ENCODE results near the gene SHISA7. TPM values are rescaled to one million over a fixed set of nuclear protein-coding genes. Genes with fewer than 3 reads are reported as not detected.
A peak's percentile ranks its signal among the peaks of the same experiment; 100 is the strongest.

The SHISA7 gene
- total RNA-seq, 1 donor from 2014 or later, result 0.21 TPM

DNA sequence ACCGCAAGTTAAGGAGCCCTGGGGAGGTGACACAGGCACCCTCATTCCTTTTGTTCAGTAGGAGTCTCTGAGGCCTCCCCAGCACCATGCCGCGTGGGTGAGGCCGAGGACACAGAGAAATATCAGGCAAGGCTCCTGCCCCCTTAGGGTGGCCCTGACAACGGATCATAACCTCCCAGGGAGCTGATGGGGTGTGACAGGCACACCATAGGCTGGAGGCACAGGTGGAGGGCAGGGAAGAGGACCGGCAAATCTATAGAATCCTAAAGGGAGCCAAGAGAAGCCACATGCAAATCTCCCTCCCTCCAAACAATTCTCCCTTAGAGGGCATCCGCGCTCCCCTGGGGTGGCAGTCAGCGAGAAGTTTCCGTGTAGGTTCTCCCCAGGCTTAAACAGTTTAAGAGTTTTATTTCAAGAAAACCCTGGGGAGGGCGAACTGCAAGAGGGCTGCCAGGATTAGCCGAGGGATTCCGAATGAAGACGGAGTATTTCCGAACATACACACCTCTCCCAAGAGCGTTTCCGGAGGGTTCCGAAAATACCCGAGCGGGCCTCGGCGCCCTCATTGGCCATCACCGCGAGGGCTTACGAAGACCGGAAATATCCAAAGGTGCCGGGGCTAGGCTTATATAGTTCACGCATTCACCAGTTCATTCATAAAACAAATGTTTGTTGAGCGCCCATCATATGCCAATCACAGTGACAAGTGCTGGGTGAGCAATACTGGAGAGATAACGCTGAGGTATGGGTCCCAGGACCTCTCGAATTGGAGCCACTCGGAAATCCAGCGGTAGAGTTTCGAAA is 58.0 kb downstream of the SHISA7 start:
- Histone ChIP-seq H3K9me3 (ENCODE audit: low read depth) (no peaks in the 10 kb centered on the region), H3K4me3 (peak overlapping the region; percentile 90), H3K79me2 (ENCODE audit: low read depth) (peaks cover 32% of the 10 kb centered on the region), H3K9ac (peak overlapping the region; percentile 48), H3F3A (ENCODE audit: low read depth) (peaks cover 50% of the 10 kb centered on the region), H3K36me3 (no peaks in the 10 kb centered on the region), H3K27me3 (peaks cover 17% of the 10 kb centered on the region), H2AFZ (replicated peaks) (peak overlapping the region; percentile 94), H3K27ac (no peak overlapping the region), H3K4me1 (peaks cover 35% of the 10 kb centered on the region), H4K20me1 (ENCODE audit: low read depth) (peaks cover 43% of the 10 kb centered on the region), H3K4me2 (peak overlapping the region; percentile 80)
- H3K27me3 Mint-ChIP-seq (ENCODE audit: insufficient read depth, low read depth), result peaks cover 20% of the 10 kb centered on the region
- H3K4me1 Mint-ChIP-seq, result peaks cover 42% of the 10 kb centered on the region
- peak overlapping the region; percentile 100 for H3K4me3 Mint-ChIP-seq
- peaks cover 4% of the 10 kb centered on the region for H3K9me3 Mint-ChIP-seq
- peaks cover 7% of the 10 kb centered on the region for H3K36me3 Mint-ChIP-seq
- TF ChIP-seq, protein P1, sequence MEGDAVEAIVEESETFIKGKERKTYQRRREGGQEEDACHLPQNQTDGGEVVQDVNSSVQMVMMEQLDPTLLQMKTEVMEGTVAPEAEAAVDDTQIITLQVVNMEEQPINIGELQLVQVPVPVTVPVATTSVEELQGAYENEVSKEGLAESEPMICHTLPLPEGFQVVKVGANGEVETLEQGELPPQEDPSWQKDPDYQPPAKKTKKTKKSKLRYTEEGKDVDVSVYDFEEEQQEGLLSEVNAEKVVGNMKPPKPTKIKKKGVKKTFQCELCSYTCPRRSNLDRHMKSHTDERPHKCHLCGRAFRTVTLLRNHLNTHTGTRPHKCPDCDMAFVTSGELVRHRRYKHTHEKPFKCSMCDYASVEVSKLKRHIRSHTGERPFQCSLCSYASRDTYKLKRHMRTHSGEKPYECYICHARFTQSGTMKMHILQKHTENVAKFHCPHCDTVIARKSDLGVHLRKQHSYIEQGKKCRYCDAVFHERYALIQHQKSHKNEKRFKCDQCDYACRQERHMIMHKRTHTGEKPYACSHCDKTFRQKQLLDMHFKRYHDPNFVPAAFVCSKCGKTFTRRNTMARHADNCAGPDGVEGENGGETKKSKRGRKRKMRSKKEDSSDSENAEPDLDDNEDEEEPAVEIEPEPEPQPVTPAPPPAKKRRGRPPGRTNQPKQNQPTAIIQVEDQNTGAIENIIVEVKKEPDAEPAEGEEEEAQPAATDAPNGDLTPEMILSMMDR (IDR thresholded peaks at IDR 0.05), result no peak
- TF ChIP-seq EZH2phosphoT487 (IDR thresholded peaks at IDR 0.05) (no peak), EZH2 (IDR thresholded peaks at IDR 0.05) (no peak)
- peak overlapping the region; percentile 91 for H3K27ac Mint-ChIP-seq
- peak; percentile 98 for DNase-seq (ENCODE audit: low spot score)

DNA sequence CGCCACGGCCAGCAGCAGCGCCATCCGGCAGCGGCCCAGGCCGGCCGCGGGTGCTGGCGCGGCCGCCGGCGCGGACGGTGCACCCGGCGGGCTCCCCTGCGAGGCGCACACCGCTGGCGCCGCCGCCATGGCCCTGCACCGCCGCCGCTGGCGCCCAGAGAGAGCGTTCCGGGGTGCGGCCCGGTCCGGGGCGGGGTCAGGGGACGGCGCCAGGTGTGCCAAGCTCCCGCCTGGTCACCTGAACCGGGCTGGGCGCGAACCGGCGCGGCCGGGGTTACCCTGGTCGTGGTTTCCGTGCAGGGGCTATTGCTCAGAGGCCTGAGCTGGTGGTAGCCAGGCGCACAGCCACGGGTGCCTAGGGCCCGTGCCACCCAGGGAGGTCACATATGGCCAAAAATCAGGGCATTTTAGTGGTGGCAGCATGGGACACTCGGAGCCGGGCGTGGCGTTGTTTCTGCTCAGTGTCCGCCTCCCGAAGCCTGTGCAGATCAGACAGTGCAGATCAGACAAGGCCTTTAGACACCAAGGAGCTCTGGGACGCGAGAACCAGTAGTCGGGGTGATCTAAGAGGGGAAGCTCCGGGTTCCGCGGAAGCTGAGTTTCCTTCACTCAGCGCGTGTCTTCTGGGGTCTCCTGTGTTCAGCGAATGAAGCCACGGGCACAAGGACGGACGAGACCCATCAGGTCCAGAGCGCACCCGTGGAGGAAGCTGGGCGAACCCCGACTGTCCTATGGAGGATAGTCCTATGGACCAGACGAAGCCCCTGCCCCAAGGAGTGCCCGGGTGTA is 58.8 kb downstream of the SHISA7 start, which contains the start of gene TMEM238:
TMEM238 (minus strand) TSS at position 162 of the 789 bp plus-strand sequence; CDS start at position 129, 33 bp downstream.
- H3K4me3 Mint-ChIP-seq, result peak within 1 kb of the TSS; percentile 100
- no peak within 1 kb of the TSS for H2AFZ ChIP-seq (replicated peaks)
- H3K4me1 Mint-ChIP-seq, result peaks cover 37% of the 10 kb centered on the region

GRCh38 chr19:55383279-55384130 is 59.6 kb downstream of the SHISA7 start:
- TF ChIP-seq, protein P1 (IDR thresholded peaks at IDR 0.05), result no peak
- TF ChIP-seq EZH2phosphoT487 (IDR thresholded peaks at IDR 0.05) (no peak), EZH2 (IDR thresholded peaks at IDR 0.05) (no peak)
- peaks cover 38% of the 10 kb centered on the region for H3K4me1 ChIP-seq
- H3K27ac ChIP-seq, result no peak overlapping the region

More for the DNA sequence above, 58.8 kb downstream of the SHISA7 start, which contains the start of gene TMEM238:
- Histone ChIP-seq H3K4me1 (peaks cover 35% of the 10 kb centered on the region), H3K79me2 (ENCODE audit: low read depth) (peaks cover 32% of the 10 kb centered on the region), H3K9me3 (ENCODE audit: low read depth) (no peaks in the 10 kb centered on the region), H3K4me3 (peak within 1 kb of the TSS; percentile 90), H3K27ac (no peak within 1 kb of the TSS), H3K36me3 (no peaks in the 10 kb centered on the region), H3K9ac (no peak within 1 kb of the TSS), H3K4me2 (peak within 1 kb of the TSS; percentile 81), H4K20me1 (ENCODE audit: low read depth) (peaks cover 35% of the 10 kb centered on the region), H3K27me3 (peaks cover 17% of the 10 kb centered on the region), H3F3A (ENCODE audit: low read depth) (peaks cover 51% of the 10 kb centered on the region)
- Mint-ChIP-seq H3K9me3 (peaks cover 4% of the 10 kb centered on the region), H3K27me3 (ENCODE audit: insufficient read depth, low read depth) (peaks cover 24% of the 10 kb centered on the region), H3K27ac (no peak within 1 kb of the TSS), H3K36me3 (peaks cover 7% of the 10 kb centered on the region)
- no peak for DNase-seq (ENCODE audit: low spot score)
- TF ChIP-seq EZH2phosphoT487 (IDR thresholded peaks at IDR 0.05), result no peak

More at GRCh38 chr19:55383279-55384130, 59.6 kb downstream of the SHISA7 start:
- H3K9me3 Mint-ChIP-seq, result peaks cover 4% of the 10 kb centered on the region
- no peaks in the 10 kb centered on the region for H3K36me3 ChIP-seq
- H2AFZ ChIP-seq (replicated peaks), result no peak overlapping the region
- DNase-seq (ENCODE audit: low spot score), result peak; percentile 88
- peaks cover 25% of the 10 kb centered on the region for H3K27me3 Mint-ChIP-seq (ENCODE audit: insufficient read depth, low read depth)
- H3K9me3 ChIP-seq (ENCODE audit: low read depth), result no peaks in the 10 kb centered on the region
- peak overlapping the region; percentile 81 for H3K4me2 ChIP-seq
- H3K4me1 Mint-ChIP-seq, result peaks cover 40% of the 10 kb centered on the region
- H3K27me3 ChIP-seq, result peaks cover 21% of the 10 kb centered on the region
- H3K9ac ChIP-seq, result no peak overlapping the region
- peak overlapping the region; percentile 90 for H3K4me3 ChIP-seq
- no peak overlapping the region for H3K27ac Mint-ChIP-seq
- peaks cover 50% of the 10 kb centered on the region for H3F3A ChIP-seq (ENCODE audit: low read depth)
- H3K4me3 Mint-ChIP-seq, result peak overlapping the region; percentile 81
- peaks cover 5% of the 10 kb centered on the region for H3K36me3 Mint-ChIP-seq
- peaks cover 27% of the 10 kb centered on the region for H4K20me1 ChIP-seq (ENCODE audit: low read depth)
- H3K79me2 ChIP-seq (ENCODE audit: low read depth), result peaks cover 27% of the 10 kb centered on the region
